ENCODE data around the gene P2RX1. TPM values are rescaled to one million over a fixed set of nuclear protein-coding genes. Genes with fewer than 3 reads are reported as not detected.

Gene P2RX1
- total RNA-seq, 4 donors from 2014 or later: 1.2 to 18.8 (median 9.9) TPM

DNA sequence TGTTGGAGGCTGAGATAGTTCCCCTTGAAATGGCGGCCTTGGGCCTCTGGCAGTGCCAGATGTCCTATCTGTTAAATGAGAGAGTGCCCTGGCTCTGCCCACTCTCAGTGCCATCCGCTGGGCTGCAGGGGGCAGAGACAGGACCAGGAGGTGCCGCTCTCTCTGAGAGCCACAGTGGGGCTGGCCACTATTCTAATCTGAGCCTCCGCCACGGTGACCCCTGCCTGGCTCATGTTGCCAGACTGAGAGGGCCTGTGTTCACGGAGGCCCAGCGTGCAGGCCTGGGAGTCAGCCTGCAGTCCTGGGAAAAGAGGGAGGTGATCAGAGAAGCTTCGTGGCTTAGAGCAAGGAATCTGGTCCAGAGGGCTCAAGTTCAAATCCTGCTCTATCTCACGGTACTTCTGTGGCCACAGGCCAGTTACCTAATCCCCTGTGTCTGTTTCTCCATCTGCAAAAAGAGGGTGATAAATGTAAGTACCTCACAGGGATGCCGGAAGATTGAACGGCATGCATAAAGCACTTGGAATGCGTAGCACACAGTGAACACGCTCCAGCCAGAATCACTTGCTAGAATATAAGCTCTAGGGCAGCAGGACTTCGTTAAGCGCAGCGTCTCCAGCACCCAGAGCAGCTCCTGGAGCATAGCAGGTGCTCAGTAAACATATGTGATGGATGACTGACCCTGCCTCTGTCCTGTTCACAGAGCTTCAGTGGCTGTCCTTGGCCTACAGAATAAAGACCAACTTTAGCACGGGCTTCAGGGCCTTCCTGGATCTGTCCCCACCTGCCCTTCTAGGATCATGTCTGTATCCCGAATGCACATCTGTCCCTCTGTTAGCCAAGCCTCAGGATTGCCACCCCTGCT is 41.7 kb upstream of the P2RX1 start:
- Histone ChIP-seq H3K27ac (no peak overlapping the region), H3K4me1 (no peaks in the 10 kb centered on the region), H3K36me3 (no peaks in the 10 kb centered on the region), H3K4me3 (no peak overlapping the region), H3K27me3 (no peaks in the 10 kb centered on the region), H3K9me3 (no peaks in the 10 kb centered on the region)
- TF ChIP-seq CTCF (IDR thresholded peaks at IDR 0.05) (no peak), POLR2A (IDR thresholded peaks at IDR 0.05) (no peak)
- intact Hi-C loops (cut with DNase I; ENCODE audit: low total_unique reads): no loop called here
- no peak for DNase-seq

- no peak for DNase-seq
- H3K27me3 ChIP-seq: no peaks in the 10 kb centered on the region
- no peaks in the 10 kb centered on the region for H3K4me1 ChIP-seq
- no peaks in the 10 kb centered on the region for H3K36me3 ChIP-seq
- intact Hi-C loops (cut with DNase I; ENCODE audit: low total_unique reads): no loop called here
- H3K4me3 ChIP-seq: no peak overlapping the region
- TF ChIP-seq POLR2A (IDR thresholded peaks at IDR 0.05) (no peak), CTCF (IDR thresholded peaks at IDR 0.05) (no peak)
- no peaks in the 10 kb centered on the region for H3K9me3 ChIP-seq
- H3K27ac ChIP-seq: no peak overlapping the region
Measured at GRCh38 chr17:3956983-3957382, 40.7 kb upstream of the P2RX1 start.

DNA sequence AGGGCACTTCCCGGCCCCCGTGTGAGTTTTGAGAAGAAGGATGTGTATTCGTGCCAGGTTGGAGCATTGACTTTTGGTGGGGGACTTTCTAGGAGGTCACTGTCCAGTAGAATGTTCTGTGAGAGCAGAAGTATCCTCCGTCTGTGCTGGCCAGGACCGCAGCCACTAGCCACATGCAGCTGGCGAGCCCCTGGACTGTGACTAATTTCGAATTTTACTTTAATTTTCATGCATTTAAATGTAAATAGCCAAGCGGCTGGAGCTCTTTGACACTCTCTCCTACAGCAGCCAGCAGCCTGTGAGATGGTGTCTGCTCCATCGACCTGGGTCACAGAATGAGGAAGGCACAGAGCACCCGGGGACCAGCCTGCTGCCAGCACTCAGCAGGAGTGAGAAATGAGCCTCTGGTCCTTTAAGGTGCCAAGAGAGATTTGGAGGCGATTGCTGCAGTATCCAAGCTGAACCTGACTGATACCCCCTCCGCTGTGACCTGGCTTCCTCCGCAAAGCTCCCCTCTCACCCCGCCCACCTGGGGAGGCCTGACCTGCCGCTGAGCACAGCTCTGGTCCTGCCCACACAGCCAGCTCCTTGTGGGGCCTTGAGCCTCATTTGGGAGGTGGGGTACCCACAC is 40.2 kb upstream of the P2RX1 start:
- no peak overlapping the region for H3K27ac ChIP-seq
- no peak for TF ChIP-seq POLR2A (IDR thresholded peaks at IDR 0.05)
- TF ChIP-seq CTCF (IDR thresholded peaks at IDR 0.05): no peak
- no peak overlapping the region for H3K4me3 ChIP-seq
- no peaks in the 10 kb centered on the region for H3K36me3 ChIP-seq
- intact Hi-C loops (cut with DNase I; ENCODE audit: low total_unique reads): no loop called here
- no peaks in the 10 kb centered on the region for H3K4me1 ChIP-seq
- no peaks in the 10 kb centered on the region for H3K27me3 ChIP-seq
- DNase-seq: no peak
- H3K9me3 ChIP-seq: no peaks in the 10 kb centered on the region

DNA sequence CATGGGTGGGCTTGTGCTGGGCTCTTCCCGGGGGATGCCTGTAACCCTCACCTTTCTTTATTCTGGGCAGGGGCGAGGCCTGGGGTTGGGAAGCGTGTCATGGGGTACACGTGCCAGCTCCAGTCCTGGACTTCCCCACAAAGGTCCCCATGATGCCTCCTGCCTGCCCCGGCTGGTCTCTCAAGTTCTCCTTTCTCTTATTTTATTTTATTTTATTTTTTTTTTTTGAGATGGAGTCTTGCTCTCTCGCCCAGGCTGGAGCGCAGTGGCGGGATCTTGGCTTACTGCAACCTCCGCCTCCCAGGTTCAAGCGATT is 39.4 kb upstream of the P2RX1 start:
- intact Hi-C loops (cut with DNase I; ENCODE audit: low total_unique reads): no loop called here
- Histone ChIP-seq H3K36me3 (no peaks in the 10 kb centered on the region), H3K4me1 (no peaks in the 10 kb centered on the region), H3K9me3 (no peaks in the 10 kb centered on the region), H3K4me3 (no peak overlapping the region), H3K27me3 (no peaks in the 10 kb centered on the region), H3K27ac (peak overlapping the region in 1 of 2 donors; percentile 10)
- no peak for TF ChIP-seq POLR2A (IDR thresholded peaks at IDR 0.05)
- no peak for TF ChIP-seq CTCF (IDR thresholded peaks at IDR 0.05)
- DNase-seq: no peak

GRCh38 chr17:3954976-3955672 is 38.9 kb upstream of the P2RX1 start:
- H3K9me3 ChIP-seq: no peaks in the 10 kb centered on the region
- H3K27me3 ChIP-seq: no peaks in the 10 kb centered on the region
- no peak for DNase-seq
- intact Hi-C loops (cut with DNase I; ENCODE audit: low total_unique reads): no loop called here
- no peak overlapping the region for H3K4me3 ChIP-seq
- TF ChIP-seq POLR2A (IDR thresholded peaks at IDR 0.05): no peak
- no peak for TF ChIP-seq CTCF (IDR thresholded peaks at IDR 0.05)
- H3K27ac ChIP-seq: peak overlapping the region in 1 of 2 donors; percentile 10
- H3K4me1 ChIP-seq: no peaks in the 10 kb centered on the region
- no peaks in the 10 kb centered on the region for H3K36me3 ChIP-seq

Measured in uterus (tissue), 4 donors.